GM12801 (cell line): ENCODE results near the gene EYA4.

ENCODE experiments used
- TF ChIP-seq, protein P1 (sequence below): IDR thresholded peaks from one replicate; pipeline ENCODE4 v1.5.1; 2011; ENCODE audit warnings: control low read depth; ENCODE audit not compliant: insufficient read length; ENCODE audit errors: extremely low read depth

EYA4 gene

GRCh38 chr6:133242637-133243585 lies 1.8 kb downstream of the EYA4 start:
- TF ChIP-seq, protein P1, sequence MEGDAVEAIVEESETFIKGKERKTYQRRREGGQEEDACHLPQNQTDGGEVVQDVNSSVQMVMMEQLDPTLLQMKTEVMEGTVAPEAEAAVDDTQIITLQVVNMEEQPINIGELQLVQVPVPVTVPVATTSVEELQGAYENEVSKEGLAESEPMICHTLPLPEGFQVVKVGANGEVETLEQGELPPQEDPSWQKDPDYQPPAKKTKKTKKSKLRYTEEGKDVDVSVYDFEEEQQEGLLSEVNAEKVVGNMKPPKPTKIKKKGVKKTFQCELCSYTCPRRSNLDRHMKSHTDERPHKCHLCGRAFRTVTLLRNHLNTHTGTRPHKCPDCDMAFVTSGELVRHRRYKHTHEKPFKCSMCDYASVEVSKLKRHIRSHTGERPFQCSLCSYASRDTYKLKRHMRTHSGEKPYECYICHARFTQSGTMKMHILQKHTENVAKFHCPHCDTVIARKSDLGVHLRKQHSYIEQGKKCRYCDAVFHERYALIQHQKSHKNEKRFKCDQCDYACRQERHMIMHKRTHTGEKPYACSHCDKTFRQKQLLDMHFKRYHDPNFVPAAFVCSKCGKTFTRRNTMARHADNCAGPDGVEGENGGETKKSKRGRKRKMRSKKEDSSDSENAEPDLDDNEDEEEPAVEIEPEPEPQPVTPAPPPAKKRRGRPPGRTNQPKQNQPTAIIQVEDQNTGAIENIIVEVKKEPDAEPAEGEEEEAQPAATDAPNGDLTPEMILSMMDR, result no peak

DNA sequence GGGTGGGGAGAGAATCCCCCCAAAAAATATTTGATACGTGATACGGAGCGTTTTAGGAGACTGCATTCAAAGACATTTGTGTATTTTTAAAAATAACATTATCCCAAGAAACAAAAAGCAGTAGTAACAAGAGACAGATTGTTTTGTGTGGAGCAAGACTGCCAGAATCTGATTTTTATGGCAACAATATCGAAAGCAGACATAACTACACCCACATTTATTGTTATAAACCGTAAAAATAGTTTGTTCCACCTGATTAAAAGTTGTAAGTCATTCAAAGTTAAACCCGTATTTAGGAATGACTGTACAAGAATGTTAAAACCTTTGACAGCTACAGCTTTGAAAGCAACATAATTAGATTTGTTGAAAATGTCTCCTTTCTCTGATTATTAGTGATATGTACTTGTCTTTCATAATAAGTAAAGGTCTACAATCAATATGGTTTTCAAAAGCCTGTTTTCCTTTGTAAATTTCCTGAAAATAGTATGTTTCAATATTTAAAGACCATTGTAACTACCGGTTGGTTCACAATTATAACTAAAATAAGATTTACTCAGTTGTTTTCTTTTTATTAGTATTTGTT lies 2.7 kb downstream of the EYA4 start:
- TF ChIP-seq, protein P1, result no peak

DNA sequence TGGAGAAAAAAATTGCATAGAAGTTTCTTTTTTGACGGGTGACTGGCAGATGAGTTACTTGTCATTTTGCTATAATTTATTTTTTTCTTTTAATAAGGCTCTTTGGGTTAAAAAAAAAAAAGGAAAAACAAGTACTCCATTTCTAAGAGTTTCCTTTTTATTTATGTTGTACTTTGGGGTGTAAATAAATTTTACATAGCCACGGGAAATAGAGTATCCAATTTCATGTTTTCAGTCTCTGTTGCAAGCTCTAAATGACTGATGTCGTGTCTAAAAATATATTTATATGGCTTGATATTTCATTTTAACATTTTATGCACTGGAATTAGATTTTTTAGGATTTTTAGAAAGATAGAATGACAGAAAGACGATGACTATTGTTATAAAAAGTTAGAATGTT lies 3.4 kb downstream of the EYA4 start:
- TF ChIP-seq, protein P1, result no peak

GRCh38 chr6:133245007-133245406 lies 3.9 kb downstream of the EYA4 start:
- TF ChIP-seq, protein P1, result no peak

DNA sequence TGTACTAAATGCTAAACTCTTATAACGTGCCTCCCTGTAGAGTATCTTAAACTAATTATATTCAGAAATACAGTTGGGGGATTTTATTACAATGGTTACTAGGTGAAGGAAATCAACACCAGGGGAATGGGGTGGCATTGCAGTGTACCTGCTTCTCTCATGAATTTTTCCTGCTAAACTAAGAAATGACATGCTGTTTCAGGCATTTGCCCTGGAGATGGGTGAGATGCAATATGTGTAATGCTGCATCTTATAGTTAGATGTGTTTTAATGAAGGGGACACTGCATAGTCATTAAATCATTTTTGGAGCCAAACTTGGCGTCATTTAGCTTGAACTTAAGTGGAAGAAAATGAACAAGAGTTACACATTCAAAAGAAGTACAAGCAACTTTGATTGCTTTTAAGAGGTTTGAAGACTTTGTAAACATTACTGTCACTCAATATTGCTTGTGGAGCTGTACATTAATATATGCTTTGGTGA lies 4.3 kb downstream of the EYA4 start:
- TF ChIP-seq, protein P1, result no peak

DNA sequence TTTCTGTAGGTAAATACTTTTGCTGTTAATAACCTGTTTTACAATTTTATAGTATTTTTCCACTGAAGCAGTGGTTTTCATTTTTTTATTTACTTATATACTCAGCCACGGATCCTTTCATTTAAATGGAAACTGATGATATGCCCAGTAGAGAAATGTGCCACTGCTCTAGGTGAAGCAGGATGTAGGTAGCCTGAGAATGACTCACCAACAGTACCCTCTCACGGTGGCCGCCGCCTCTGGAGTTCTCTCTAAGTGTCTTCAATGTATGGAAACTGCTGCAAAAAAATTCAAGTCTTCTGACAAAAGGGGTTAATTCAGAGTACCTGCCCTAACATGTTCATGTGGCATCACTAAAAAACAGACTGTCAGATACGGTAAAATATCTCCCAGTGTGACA lies 6.4 kb downstream of the EYA4 start:
- TF ChIP-seq, protein P1, result no peak

DNA sequence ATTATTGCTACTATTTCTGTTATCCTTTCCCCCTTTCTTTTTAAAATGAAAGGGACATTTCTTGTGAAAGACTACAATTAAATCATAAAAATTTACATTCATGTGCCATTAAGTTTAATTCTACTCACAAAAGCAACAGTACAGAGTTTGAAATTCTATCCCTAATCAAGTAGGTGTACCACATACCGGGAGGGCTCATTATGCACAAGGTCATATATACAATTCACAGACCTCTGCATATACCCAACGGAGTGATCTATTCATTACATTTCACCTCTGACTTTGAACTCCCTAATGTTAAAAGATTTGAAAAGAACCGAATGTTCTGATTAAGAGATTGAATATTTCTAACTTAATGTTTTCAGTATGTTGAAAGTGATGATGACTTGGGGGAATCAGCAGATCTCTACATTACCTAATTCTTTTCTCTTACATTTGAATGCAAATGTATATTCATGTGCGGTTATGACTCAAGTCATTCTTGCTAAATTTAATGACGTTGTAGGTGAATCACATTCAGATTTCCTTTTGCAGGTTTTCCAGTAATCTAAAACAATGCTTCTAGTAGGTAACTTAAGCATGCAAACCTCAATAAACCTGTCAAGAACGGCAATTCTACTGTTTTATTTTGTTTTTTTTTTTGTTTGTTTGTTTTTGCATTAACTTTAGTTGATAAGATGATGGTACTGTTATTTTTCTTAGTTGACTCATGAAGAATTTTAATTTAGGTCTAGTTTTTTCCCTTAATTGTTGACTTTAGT lies 7.3 kb downstream of the EYA4 start:
- TF ChIP-seq, protein P1, result no peak
